CD4-positive, alpha-beta T cell treated with Interleukin-12 subunit alpha and Interleukin-12 subunit beta, for 1 hour (primary cell): ENCODE measurements around the gene MAP6.

Experiments
- DNase-seq: peaks from one replicate; pipeline ENCODE4 v3.0.0-alpha.2; 2020

Gene MAP6

GRCh38 chr11:75565221-75565814, 103.5 kb downstream of the MAP6 start:
- DNase-seq, result no peak

- DNase-seq, result no peak
Observed at GRCh38 chr11:75563978-75564552, 104.8 kb downstream of the MAP6 start.

- DNase-seq, result no peak
Observed at GRCh38 chr11:75563501-75563977, 105.3 kb downstream of the MAP6 start.

- DNase-seq, result no peak
Observed at GRCh38 chr11:75562836-75563484, 105.9 kb downstream of the MAP6 start.

GRCh38 chr11:75562048-75562835, 106.6 kb downstream of the MAP6 start, which contains the start of gene SERPINH1:
Gene SERPINH1, plus strand, starts transcription at chr11:75562253. Its CDS starts 4,097 bp downstream, at chr11:75566350.
- peak; percentile 62 for DNase-seq

GRCh38 chr11:75561426-75562047, 107.3 kb downstream of the MAP6 start:
- no peak for DNase-seq

- no peak for DNase-seq
Observed at GRCh38 chr11:75560644-75561043, 108.2 kb downstream of the MAP6 start.

GRCh38 chr11:75558939-75559843, 109.6 kb downstream of the MAP6 start:
- DNase-seq, result no peak

GRCh38 chr11:75557666-75558494, 111.0 kb downstream of the MAP6 start:
- DNase-seq, result no peak

- no peak for DNase-seq
Observed at GRCh38 chr11:75556275-75556674, 112.6 kb downstream of the MAP6 start.

- no peak for DNase-seq
Observed at GRCh38 chr11:75555079-75555811, 113.6 kb downstream of the MAP6 start.

GRCh38 chr11:75554258-75555022, 114.4 kb downstream of the MAP6 start:
- DNase-seq, result no peak

- no peak for DNase-seq
Observed at GRCh38 chr11:75553889-75554257, 115.0 kb downstream of the MAP6 start.

- DNase-seq, result no peak
Observed at GRCh38 chr11:75553182-75553581, 115.7 kb downstream of the MAP6 start.

GRCh38 chr11:75549370-75549958, 119.4 kb downstream of the MAP6 start:
- DNase-seq, result no peak

GRCh38 chr11:75548595-75549272, 120.1 kb downstream of the MAP6 start:
- no peak for DNase-seq

GRCh38 chr11:75547617-75548058, 121.2 kb downstream of the MAP6 start:
- peak; percentile 36 for DNase-seq

GRCh38 chr11:75547177-75547576, 121.7 kb downstream of the MAP6 start:
- DNase-seq, result no peak
